Ectodermal cell (in vitro differentiated cells): ENCODE data around the gene TUBE1. TPM values are rescaled to one million over a fixed set of nuclear protein-coding genes. Genes with fewer than 3 reads are reported as not detected.

Experiments used
- H3K27ac ChIP-seq: 2 replicates; pipeline ENCODE4 v1.7.0; 2013; ENCODE audit warnings: mild to moderate bottlenecking, low read depth, low read length; ENCODE audit not compliant: insufficient read depth, poor library complexity, severe bottlenecking
- H3K27me3 ChIP-seq: 2 replicates; pipeline ENCODE4 v1.7.0; 2013; ENCODE audit warnings: mild to moderate bottlenecking, low read length; ENCODE audit not compliant: insufficient read depth, control insufficient read depth, poor library complexity, severe bottlenecking
- H3K36me3 ChIP-seq: one replicate; pipeline ENCODE4 v1.7.0; 2013; ENCODE audit warnings: low read length; ENCODE audit not compliant: control insufficient read depth, insufficient read depth
- H3K4me1 ChIP-seq: one replicate; pipeline ENCODE4 v1.7.0; 2013; ENCODE audit warnings: low read length; ENCODE audit not compliant: control insufficient read depth, insufficient read depth
- H3K4me3 ChIP-seq: 2 replicates; pipeline ENCODE4 v1.7.0; 2013; ENCODE audit warnings: low read depth, low read length, control low read depth; ENCODE audit not compliant: insufficient read depth
- H3K9me3 ChIP-seq: 2 replicates; pipeline ENCODE4 v1.7.0; 2013; ENCODE audit warnings: mild to moderate bottlenecking, low read length, moderate library complexity; ENCODE audit not compliant: control insufficient read depth
- WGBS, 2 experiments: methylation state at CpG; one replicate each; pipeline ENCODE4 v1.1.7; 2013; ENCODE audit warnings: missing lambda C conversion rate in 2 of 2; 5-methylcytosine and 5-hydroxymethylcytosine counted together
- polyA plus RNA-seq, 4 experiments: library from polyadenylated mRNA; stranded (reverse); fragments of 50-300 nt; gene quantifications; one replicate each; pipeline ENCODE4 v1.2.3, GENCODE V29; 2013

TUBE1 gene
- 27.0 TPM for polyA plus RNA-seq (2013, experiment 1 of 4)
- 24.4 TPM for polyA plus RNA-seq (2013, experiment 2 of 4)
- 24.0 TPM for polyA plus RNA-seq (2013, experiment 3 of 4)
- polyA plus RNA-seq (2013, experiment 4 of 4) = 25.8 TPM

DNA sequence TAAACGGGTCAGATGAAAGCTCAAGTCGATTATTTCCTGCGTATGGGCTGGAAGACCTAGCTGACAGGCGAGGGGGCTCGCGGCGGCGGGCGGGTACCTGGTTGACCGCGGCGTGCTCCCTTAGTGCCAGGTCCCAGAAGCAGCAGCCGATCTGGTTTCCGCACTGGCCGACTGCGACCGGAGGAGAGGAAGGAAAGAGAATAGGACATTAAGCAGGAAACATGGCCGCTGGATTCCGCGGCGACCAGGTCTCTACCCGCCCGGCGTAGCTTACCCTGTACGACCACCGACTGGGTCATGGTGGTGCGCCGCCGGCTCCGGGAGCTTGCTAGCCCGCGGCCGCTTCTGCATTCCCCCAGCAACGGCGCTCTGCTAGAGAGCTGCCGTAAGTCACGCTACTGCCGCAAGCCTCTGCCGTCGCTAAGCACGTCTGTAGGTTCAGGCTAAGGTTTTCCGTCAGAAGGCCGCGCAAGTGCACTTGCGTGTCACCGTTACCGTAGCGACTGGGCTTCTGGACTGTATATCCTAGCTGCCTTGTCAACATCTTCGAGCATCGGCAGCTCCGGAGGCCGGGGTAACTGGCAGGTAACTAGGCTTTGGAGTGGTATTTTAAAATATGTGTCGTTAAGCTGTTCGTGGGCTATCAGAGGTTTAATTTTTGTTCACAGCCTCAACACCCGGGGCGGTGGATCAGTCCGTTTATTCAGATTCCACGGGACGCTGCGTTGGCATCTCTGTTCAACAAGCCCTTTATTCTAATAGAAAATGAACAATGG, at the start of gene TUBE1, which contains the start of gene FAM229B:
TUBE1 (minus strand) TSS at position 347 of the 776 bp plus-strand sequence; CDS start at position 299, 48 bp downstream.
FAM229B (plus strand) TSS at position 456 of the 776 bp plus-strand sequence. CDS start 11,693 bp downstream, outside the sequence.
- no peaks in the 10 kb centered on the region for H3K9me3 ChIP-seq
- peaks cover 4% of the 10 kb centered on the region for H3K36me3 ChIP-seq
- H3K27ac ChIP-seq = peak within 1 kb of the TSS; percentile 82
- peak within 1 kb of the TSS; percentile 94 for H3K4me3 ChIP-seq
- 0 to 1% methylated on average over 60 of the region's 60 CpGs for WGBS, 2 experiments
- H3K4me1 ChIP-seq = no peaks in the 10 kb centered on the region
- H3K27me3 ChIP-seq = no peaks in the 10 kb centered on the region

DNA sequence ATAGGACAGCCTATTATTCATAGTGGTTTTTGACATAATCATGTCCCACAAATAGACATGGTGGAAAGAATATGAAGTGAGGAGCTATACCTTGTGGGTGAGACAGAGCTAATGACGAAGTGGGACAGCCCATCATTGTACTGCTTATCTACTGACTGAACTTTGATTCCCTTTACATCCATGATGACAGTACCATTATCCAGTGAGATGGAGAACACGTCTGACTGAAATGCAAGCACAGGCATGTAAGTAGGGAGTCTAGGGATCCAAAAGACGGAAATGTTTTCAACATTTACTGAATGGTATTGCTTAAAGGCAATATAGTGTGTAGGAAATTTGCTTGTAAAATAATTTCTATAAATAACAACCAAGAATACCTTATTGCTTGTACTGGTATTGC, 43.6 kb upstream of the TUBE1 start:
- Histone ChIP-seq H3K4me1 (no peaks in the 10 kb centered on the region), H3K4me3 (no peak overlapping the region), H3K27me3 (no peaks in the 10 kb centered on the region), H3K36me3 (no peaks in the 10 kb centered on the region), H3K9me3 (no peaks in the 10 kb centered on the region), H3K27ac (no peak overlapping the region)
- 85 to 89% methylated on average over 3 of the region's 3 CpGs for WGBS, 2 experiments

GRCh38 chr6:112128208-112128607, 40.9 kb upstream of the TUBE1 start:
- Histone ChIP-seq H3K9me3 (no peaks in the 10 kb centered on the region), H3K4me3 (no peak overlapping the region), H3K4me1 (no peaks in the 10 kb centered on the region), H3K27ac (no peak overlapping the region), H3K27me3 (no peaks in the 10 kb centered on the region), H3K36me3 (no peaks in the 10 kb centered on the region)
- 94 to 97% methylated on average over 5 of the region's 5 CpGs for WGBS, 2 experiments

DNA sequence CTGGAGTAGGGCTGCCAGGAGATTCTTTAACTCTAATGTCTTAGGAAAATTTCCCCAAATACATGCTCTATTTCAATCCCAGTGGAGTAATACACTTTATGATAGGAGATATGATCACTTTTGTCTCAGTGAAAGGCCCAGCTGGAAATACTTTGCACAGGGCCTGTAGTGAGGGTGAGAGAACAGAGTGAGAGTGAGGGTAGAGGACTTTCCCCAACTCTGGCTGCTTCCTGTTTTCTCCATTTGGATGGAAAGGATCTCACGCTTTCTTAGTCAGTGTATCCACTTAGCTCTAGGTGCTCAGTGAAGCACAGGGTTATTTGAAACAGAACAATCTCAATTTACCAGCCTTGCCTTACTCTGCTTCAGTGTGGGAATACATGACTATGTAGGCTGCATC, 36.7 kb upstream of the TUBE1 start:
- Histone ChIP-seq H3K4me3 (no peak overlapping the region), H3K4me1 (no peaks in the 10 kb centered on the region), H3K27me3 (no peaks in the 10 kb centered on the region), H3K9me3 (no peaks in the 10 kb centered on the region), H3K36me3 (no peaks in the 10 kb centered on the region), H3K27ac (no peak overlapping the region)
- 91 to 94% methylated on average over 1 of the region's 1 CpG for WGBS, 2 experiments

DNA sequence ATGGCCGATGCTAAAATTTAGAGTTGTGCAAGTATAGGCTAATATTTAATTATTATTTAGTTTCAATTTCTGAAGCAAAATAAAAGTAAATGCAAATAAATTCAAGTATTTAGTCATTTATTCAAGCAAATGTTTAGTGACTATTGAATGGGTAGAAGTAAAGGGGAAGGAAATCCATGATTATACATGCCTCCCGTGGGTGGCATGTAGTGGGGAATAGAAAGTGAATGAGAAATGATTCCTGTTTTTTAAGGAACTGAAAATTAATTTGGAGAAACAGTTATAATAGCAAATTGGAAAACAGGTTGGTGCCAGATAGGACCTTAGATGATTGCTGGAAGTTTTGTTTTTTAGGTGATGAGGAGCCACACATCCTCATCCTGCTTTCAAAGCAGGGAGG, 35.5 kb upstream of the TUBE1 start:
- no peak overlapping the region for H3K4me3 ChIP-seq
- 92 to 97% methylated on average over 1 of the region's 2 CpGs for WGBS, 2 experiments
- H3K27me3 ChIP-seq = no peaks in the 10 kb centered on the region
- no peaks in the 10 kb centered on the region for H3K4me1 ChIP-seq
- no peaks in the 10 kb centered on the region for H3K9me3 ChIP-seq
- no peak overlapping the region for H3K27ac ChIP-seq
- H3K36me3 ChIP-seq = no peaks in the 10 kb centered on the region

GRCh38 chr6:112118034-112118433, 30.8 kb upstream of the TUBE1 start:
- Histone ChIP-seq H3K27ac (no peak overlapping the region), H3K36me3 (no peaks in the 10 kb centered on the region), H3K4me1 (no peaks in the 10 kb centered on the region), H3K9me3 (no peaks in the 10 kb centered on the region), H3K27me3 (no peaks in the 10 kb centered on the region), H3K4me3 (no peak overlapping the region)

- no peak overlapping the region for H3K4me3 ChIP-seq
- 90 to 100% methylated on average over 1 of the region's 1 CpG for WGBS, 2 experiments
- no peaks in the 10 kb centered on the region for H3K4me1 ChIP-seq
- H3K27me3 ChIP-seq = no peaks in the 10 kb centered on the region
- H3K27ac ChIP-seq = no peak overlapping the region
- H3K9me3 ChIP-seq = no peaks in the 10 kb centered on the region
- no peaks in the 10 kb centered on the region for H3K36me3 ChIP-seq
Observed at GRCh38 chr6:112117554-112117953, 30.3 kb upstream of the TUBE1 start.

DNA sequence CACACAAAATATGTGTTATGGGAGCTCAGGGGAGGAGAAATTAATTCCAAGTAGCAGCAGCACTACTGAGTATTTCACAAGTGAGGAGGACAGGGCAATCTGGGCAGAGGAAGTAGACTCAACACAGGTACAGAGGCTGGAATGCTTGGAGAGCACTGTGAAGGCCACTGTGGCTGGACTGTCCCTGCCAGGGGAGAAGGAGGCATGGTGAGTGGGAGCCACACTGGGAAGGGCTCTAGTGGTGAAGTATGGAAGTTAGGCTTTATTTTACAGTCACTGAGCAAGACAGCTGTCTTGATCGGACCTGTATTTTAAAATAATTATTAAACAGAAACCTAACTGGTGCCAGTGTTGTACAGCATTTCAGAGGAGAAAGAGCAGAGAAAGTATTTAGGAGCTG, 28.9 kb upstream of the TUBE1 start:
- WGBS, 2 experiments = 100% methylated on average over 1 of the region's 1 CpG
- Histone ChIP-seq H3K4me1 (no peaks in the 10 kb centered on the region), H3K9me3 (no peaks in the 10 kb centered on the region), H3K36me3 (no peaks in the 10 kb centered on the region), H3K27me3 (no peaks in the 10 kb centered on the region), H3K27ac (no peak overlapping the region), H3K4me3 (no peak overlapping the region)

- Histone ChIP-seq H3K36me3 (no peaks in the 10 kb centered on the region), H3K4me3 (no peak overlapping the region), H3K4me1 (no peaks in the 10 kb centered on the region), H3K9me3 (no peaks in the 10 kb centered on the region), H3K27me3 (no peaks in the 10 kb centered on the region), H3K27ac (no peak overlapping the region)
- WGBS, 2 experiments = 92% methylated on average over 2 of the region's 3 CpGs; no CpG with 5 or more reads in 1 of the 2 experiments
Observed at GRCh38 chr6:112114577-112115223, 27.4 kb upstream of the TUBE1 start.

DNA sequence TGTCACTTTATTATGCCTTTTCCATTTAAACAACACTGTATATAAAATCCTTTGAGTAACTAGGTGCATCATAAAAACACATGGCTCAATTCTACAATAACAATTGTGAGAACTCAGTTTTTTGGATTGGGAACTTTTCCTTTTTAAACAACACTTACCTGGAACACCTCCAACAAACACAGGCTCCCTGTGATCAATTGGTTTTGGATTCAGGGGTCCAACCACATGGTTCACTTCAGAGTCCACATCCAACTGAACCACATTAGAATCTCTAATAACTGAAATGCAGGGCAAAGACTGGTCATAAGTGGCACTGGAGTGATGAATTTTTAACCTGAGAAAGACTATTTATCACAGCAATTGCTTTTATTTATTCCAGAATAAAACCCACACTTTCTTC, 26.6 kb upstream of the TUBE1 start:
- Histone ChIP-seq H3K9me3 (no peaks in the 10 kb centered on the region), H3K4me3 (no peak overlapping the region), H3K27ac (no peak overlapping the region), H3K4me1 (no peaks in the 10 kb centered on the region), H3K27me3 (no peaks in the 10 kb centered on the region), H3K36me3 (no peaks in the 10 kb centered on the region)
